Astrocyte (in vitro differentiated cells and primary cell): ENCODE measurements around the gene KCNAB1.

ENCODE experiments used
- EZH2 ChIP-seq: IDR thresholded peaks from 2 replicates; pipeline ENCODE4 v1.6.1; 2012; ENCODE audit warnings: mild to moderate bottlenecking, low read length, inconsistent platforms; ENCODE audit not compliant: insufficient read depth
- TF ChIP-seq, protein P1 (sequence below): IDR thresholded peaks from 2 replicates; pipeline ENCODE4 v1.5.1; 2011; ENCODE audit warnings: low read depth, mild to moderate bottlenecking, inconsistent platforms, low read length, moderate library complexity; ENCODE audit not compliant: insufficient read depth

DNA sequence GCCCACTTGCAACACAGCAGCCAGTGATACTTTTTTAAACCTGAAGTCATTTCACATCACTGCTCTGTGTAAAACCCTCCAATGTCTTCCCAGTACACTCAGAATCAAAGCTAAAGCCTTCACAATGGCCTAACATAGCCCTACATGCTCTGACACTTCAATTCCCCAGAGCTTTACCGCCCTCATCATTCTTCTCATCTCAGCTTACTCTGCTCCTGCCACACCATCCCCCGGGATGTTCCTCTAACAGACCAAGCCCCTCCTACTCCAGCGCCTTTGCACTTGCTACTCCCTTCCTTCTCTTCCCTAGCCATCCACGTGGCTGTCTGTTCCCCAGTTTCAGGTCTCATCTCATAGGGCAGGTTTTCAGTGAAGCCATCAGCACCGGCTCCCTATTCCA, 240.6 kb downstream of the KCNAB1 start:
- TF ChIP-seq, protein P1, sequence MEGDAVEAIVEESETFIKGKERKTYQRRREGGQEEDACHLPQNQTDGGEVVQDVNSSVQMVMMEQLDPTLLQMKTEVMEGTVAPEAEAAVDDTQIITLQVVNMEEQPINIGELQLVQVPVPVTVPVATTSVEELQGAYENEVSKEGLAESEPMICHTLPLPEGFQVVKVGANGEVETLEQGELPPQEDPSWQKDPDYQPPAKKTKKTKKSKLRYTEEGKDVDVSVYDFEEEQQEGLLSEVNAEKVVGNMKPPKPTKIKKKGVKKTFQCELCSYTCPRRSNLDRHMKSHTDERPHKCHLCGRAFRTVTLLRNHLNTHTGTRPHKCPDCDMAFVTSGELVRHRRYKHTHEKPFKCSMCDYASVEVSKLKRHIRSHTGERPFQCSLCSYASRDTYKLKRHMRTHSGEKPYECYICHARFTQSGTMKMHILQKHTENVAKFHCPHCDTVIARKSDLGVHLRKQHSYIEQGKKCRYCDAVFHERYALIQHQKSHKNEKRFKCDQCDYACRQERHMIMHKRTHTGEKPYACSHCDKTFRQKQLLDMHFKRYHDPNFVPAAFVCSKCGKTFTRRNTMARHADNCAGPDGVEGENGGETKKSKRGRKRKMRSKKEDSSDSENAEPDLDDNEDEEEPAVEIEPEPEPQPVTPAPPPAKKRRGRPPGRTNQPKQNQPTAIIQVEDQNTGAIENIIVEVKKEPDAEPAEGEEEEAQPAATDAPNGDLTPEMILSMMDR: no peak
- TF ChIP-seq EZH2: no peak
